HAP-1 (cell line): ENCODE results near the gene HOXD1.

Experiments
- DNase-seq, 2 experiments: peaks; one replicate each; pipeline ENCODE4 v3.0.0-alpha.2; 2016 to 2020; ENCODE audit warnings: low spot score in 2 of 2
- H3K27me3 ChIP-seq: fragments of 250-450 bp; sonication (Bioruptor Pico); 2 replicates; pipeline ENCODE4 v1.5.1; 2020; ENCODE audit warnings: low read depth, mild to moderate bottlenecking, moderate library complexity
- H3K36me3 ChIP-seq: fragments of 250-450 bp; sonication (Bioruptor Pico); replicated peaks from 2 replicates; pipeline ENCODE4 v1.5.1; 2020; ENCODE audit warnings: mild to moderate bottlenecking
- H3K4me1 ChIP-seq: fragments of 250-450 bp; sonication (Bioruptor Pico); 2 replicates; pipeline ENCODE4 v1.5.1; 2020; ENCODE audit warnings: mild to moderate bottlenecking
- H3K4me3 ChIP-seq: fragments of 250-450 bp; sonication (Bioruptor Pico); 2 replicates; pipeline ENCODE4 v1.5.1; 2020; ENCODE audit warnings: mild to moderate bottlenecking, moderate library complexity
- H3K9me3 ChIP-seq: fragments of 250-450 bp; sonication (Bioruptor Pico); 2 replicates; pipeline ENCODE4 v1.5.1; 2020; ENCODE audit warnings: mild to moderate bottlenecking, moderate library complexity
- in situ Hi-C: fragments of 300-500 bp; cut with MboI; formaldehyde crosslinking; loops from 3 replicates; pipeline ENCODE4 v1.14.3; 2020; ENCODE audit warnings: low sequenced_read_pairs, inconsistent platforms, mixed read lengths

Gene HOXD1

GRCh38 chr2:176166272-176166671 lies 22.2 kb upstream of the HOXD1 start:
- Histone ChIP-seq H3K4me3 (no peak overlapping the region), H3K4me1 (peaks cover 13% of the 10 kb centered on the region), H3K9me3 (no peaks in the 10 kb centered on the region), H3K27me3 (no peaks in the 10 kb centered on the region), H3K36me3 (no peaks in the 10 kb centered on the region)
- in situ Hi-C loops, result no loop called here
- DNase-seq, result no peak

DNA sequence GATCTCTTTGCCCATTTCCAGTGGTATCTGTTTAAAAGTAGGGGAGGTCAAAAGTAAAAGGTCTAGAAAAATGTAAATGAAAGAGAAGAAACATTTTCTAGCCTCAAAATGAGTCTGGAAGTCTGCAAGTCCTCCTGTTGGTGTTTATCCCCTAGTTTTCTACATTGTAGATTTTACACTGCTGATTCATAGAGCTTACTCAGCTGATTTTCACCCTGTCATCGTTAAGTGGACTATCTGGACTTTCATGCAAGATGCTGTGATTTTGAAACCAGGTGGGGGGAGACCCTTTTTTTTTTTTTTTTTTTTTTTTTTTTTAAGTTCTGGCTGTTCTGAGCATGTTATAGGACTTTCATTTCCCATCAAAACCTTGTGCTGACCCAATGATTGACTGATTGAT lies 21.1 kb upstream of the HOXD1 start:
- Histone ChIP-seq H3K4me1 (peaks cover 13% of the 10 kb centered on the region), H3K27me3 (no peaks in the 10 kb centered on the region), H3K4me3 (no peak overlapping the region), H3K9me3 (no peaks in the 10 kb centered on the region), H3K36me3 (no peaks in the 10 kb centered on the region)
- no peak for DNase-seq
- in situ Hi-C loops, result no loop called here

DNA sequence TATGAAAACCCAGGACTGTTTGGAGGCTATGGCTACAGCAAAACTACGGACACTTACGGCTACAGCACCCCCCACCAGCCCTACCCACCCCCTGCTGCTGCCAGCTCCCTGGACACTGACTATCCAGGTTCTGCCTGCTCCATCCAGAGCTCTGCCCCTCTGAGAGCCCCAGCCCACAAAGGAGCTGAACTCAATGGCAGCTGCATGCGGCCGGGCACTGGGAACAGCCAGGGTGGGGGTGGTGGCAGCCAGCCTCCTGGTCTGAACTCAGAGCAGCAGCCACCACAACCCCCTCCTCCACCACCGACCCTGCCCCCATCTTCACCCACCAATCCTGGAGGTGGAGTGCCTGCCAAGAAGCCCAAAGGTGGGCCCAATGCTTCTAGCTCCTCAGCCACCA lies 19.3 kb upstream of the HOXD1 start:
- DNase-seq, result no peak
- Histone ChIP-seq H3K4me3 (no peak overlapping the region), H3K9me3 (no peaks in the 10 kb centered on the region), H3K4me1 (peaks cover 13% of the 10 kb centered on the region), H3K36me3 (no peaks in the 10 kb centered on the region), H3K27me3 (no peaks in the 10 kb centered on the region)
- in situ Hi-C loops, result no loop called here

- in situ Hi-C loops, result no loop called here
Observed at GRCh38 chr2:176169711-176170110, 18.8 kb upstream of the HOXD1 start.

DNA sequence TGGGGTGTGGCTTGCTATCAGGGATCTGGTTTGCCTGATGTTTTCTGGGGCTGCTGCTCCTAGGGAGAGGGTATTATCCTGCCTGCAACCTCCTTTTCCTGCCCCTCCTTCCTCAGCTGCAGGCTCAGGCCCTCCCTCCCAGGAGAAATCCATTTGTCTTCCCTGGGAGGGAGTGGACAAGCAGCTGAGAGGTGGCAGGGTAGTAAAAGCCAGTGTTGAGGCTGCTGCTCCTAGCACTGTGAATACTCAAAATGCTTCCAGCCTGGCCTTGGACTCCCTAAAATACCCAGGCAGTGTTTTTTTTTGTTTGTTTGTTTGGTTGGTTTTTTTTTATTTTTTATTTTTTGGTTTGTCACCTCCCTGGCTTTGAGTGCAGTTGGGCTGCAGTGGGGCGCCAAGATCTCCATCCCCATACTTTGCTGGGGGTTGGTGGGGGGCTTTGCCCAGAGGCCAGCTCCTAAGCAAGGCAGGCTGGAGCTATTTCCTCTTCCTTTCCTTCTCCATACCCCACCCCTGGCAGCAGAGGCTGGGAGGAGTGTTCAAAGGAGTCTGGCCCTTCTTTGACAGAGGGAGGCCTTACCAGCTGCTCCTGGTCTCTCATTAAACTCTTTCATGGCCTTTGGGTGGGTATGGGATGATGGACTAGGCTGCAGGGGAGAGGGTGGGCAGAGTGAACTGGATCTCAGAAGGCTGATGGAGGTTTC lies 17.7 kb upstream of the HOXD1 start:
- Histone ChIP-seq H3K36me3 (no peaks in the 10 kb centered on the region), H3K27me3 (no peaks in the 10 kb centered on the region), H3K4me3 (no peak overlapping the region), H3K9me3 (no peaks in the 10 kb centered on the region), H3K4me1 (no peaks in the 10 kb centered on the region; the same call in 1 of the 2 replicates)
- in situ Hi-C loops, result no loop called here
- no peak for DNase-seq

More at GRCh38 chr2:176169711-176170110, 18.8 kb upstream of the HOXD1 start:
- Histone ChIP-seq H3K36me3 (no peaks in the 10 kb centered on the region), H3K4me1 (peaks cover 9% of the 10 kb centered on the region), H3K4me3 (no peak overlapping the region), H3K9me3 (no peaks in the 10 kb centered on the region), H3K27me3 (no peaks in the 10 kb centered on the region)
- DNase-seq, result no peak

- Histone ChIP-seq H3K36me3 (no peaks in the 10 kb centered on the region), H3K4me3 (no peak overlapping the region), H3K9me3 (no peaks in the 10 kb centered on the region), H3K4me1 (0 out of 2 replicates have a peak, but pooled peaks cover 2% of the 10 kb centered on the region), H3K27me3 (no peaks in the 10 kb centered on the region)
- in situ Hi-C loops, result no loop called here
- DNase-seq, result no peak
Observed at GRCh38 chr2:176171351-176172006, 17.0 kb upstream of the HOXD1 start.

GRCh38 chr2:176172007-176172894 lies 16.2 kb upstream of the HOXD1 start:
- H3K4me1 ChIP-seq, result 0 out of 2 replicates have a peak, but pooled peaks cover 2% of the 10 kb centered on the region
- no peak overlapping the region for H3K4me3 ChIP-seq
- no peak for DNase-seq
- no peaks in the 10 kb centered on the region for H3K36me3 ChIP-seq
- H3K9me3 ChIP-seq, result no peaks in the 10 kb centered on the region
- no peaks in the 10 kb centered on the region for H3K27me3 ChIP-seq
- in situ Hi-C loops, result no loop called here

- H3K9me3 ChIP-seq, result no peaks in the 10 kb centered on the region
- in situ Hi-C loops, result no loop called here
- no peaks in the 10 kb centered on the region for H3K27me3 ChIP-seq
Observed at GRCh38 chr2:176172895-176173566, 15.4 kb upstream of the HOXD1 start.

GRCh38 chr2:176173567-176174381 lies 14.7 kb upstream of the HOXD1 start:
- no peak for DNase-seq
- no peak overlapping the region for H3K4me3 ChIP-seq
- in situ Hi-C loops, result no loop called here
- H3K9me3 ChIP-seq, result no peaks in the 10 kb centered on the region
- H3K36me3 ChIP-seq, result no peaks in the 10 kb centered on the region
- H3K4me1 ChIP-seq, result peaks cover 11% of the 10 kb centered on the region
- peaks cover 1% of the 10 kb centered on the region; the same call in 1 of the 2 replicates for H3K27me3 ChIP-seq

More at GRCh38 chr2:176172895-176173566, 15.4 kb upstream of the HOXD1 start:
- DNase-seq, result no peak
- Histone ChIP-seq H3K36me3 (no peaks in the 10 kb centered on the region), H3K4me3 (no peak overlapping the region), H3K4me1 (peaks cover 6% of the 10 kb centered on the region)

- in situ Hi-C loops, result no loop called here
- DNase-seq, result no peak
- H3K4me3 ChIP-seq, result no peak overlapping the region
- H3K27me3 ChIP-seq, result peaks cover 6% of the 10 kb centered on the region; the same call in 1 of the 2 replicates
- H3K9me3 ChIP-seq, result no peaks in the 10 kb centered on the region
- peaks cover 13% of the 10 kb centered on the region for H3K4me1 ChIP-seq
- no peaks in the 10 kb centered on the region for H3K36me3 ChIP-seq
Observed at GRCh38 chr2:176174382-176174823, 14.1 kb upstream of the HOXD1 start.

GRCh38 chr2:176174824-176175708 lies 13.4 kb upstream of the HOXD1 start:
- peaks cover 13% of the 10 kb centered on the region for H3K4me1 ChIP-seq
- H3K9me3 ChIP-seq, result no peaks in the 10 kb centered on the region
- H3K27me3 ChIP-seq, result peaks cover 12% of the 10 kb centered on the region
- peak in 1 of 2 experiments; percentile 32 for DNase-seq
- no peak overlapping the region for H3K4me3 ChIP-seq
- no peaks in the 10 kb centered on the region for H3K36me3 ChIP-seq
- in situ Hi-C loops, result no loop called here
